IMR-90 (cell line): ENCODE measurements around the gene WBP1L. TPM values are rescaled to one million over a fixed set of nuclear protein-coding genes. Genes with fewer than 3 reads are reported as not detected.

Experiments
- ATAC-seq: fragments of 200-7000 bp; cut with Tn5 transposase; 2 replicates; pipeline ENCODE4 v1.9.1; 2020; ENCODE audit warnings: low read depth, mild to moderate bottlenecking, moderate library complexity
- BruUV-seq: library from RNA; stranded (reverse); fragments of 400-500 nt; replicated peaks from 2 replicates; lab custom pipeline; 2021; lab: Mats Ljungman, UMichigan
- CTCF ChIA-PET: fragments of 300-600 bp; formaldehyde crosslinking; extraction: SDS; loops from one replicate; lab custom pipeline; 2021; ENCODE audit warnings: antibody characterized with exemption; lab: Yijun Ruan, JAX
- POLR2A ChIA-PET: fragments of 300-600 bp; sonication (Branson Sonifier 250); formaldehyde crosslinking; loops from one replicate; lab custom pipeline; 2022; ENCODE audit warnings: antibody characterized with exemption; ENCODE audit not compliant: unreplicated experiment; lab: Charles Lee
- DNase-seq: peaks from one replicate; pipeline ENCODE4 v3.0.0; 2013
- H2AFZ ChIP-seq: replicated peaks from 2 replicates; pipeline ENCODE3; 2013; ENCODE audit warnings: low read length, mild to moderate bottlenecking; ENCODE audit not compliant: poor library complexity
- H2AK5ac ChIP-seq: 2 replicates; pipeline ENCODE4 v1.6.1; 2013; ENCODE audit warnings: low read depth, low read length, inconsistent platforms
- H2AK9ac ChIP-seq: replicated peaks from 2 replicates; pipeline ENCODE3; 2013; ENCODE audit warnings: mild to moderate bottlenecking, low read depth, low read length, moderate library complexity; ENCODE audit not compliant: poor library complexity
- H2BK120ac ChIP-seq: 2 replicates; pipeline ENCODE4 v1.6.1; 2013; ENCODE audit warnings: low read depth, low read length, inconsistent platforms
- H2BK15ac ChIP-seq: 3 replicates; pipeline ENCODE4 v1.6.1; 2013; ENCODE audit warnings: low read depth, low read length, inconsistent platforms
- H2BK20ac ChIP-seq: 2 replicates; pipeline ENCODE4 v1.6.1; 2013; ENCODE audit warnings: low read depth, mild to moderate bottlenecking, inconsistent platforms, low read length, moderate library complexity
- H2BK5ac ChIP-seq: 2 replicates; pipeline ENCODE4 v1.6.1; 2013; ENCODE audit warnings: mild to moderate bottlenecking, low read depth, low read length, inconsistent platforms; ENCODE audit not compliant: poor library complexity, severe bottlenecking
- H3K14ac ChIP-seq: replicated peaks from 2 replicates; pipeline ENCODE4 v1.6.1; 2013; ENCODE audit warnings: low read depth, low read length, inconsistent platforms
- H3K18ac ChIP-seq: 2 replicates; pipeline ENCODE4 v1.6.1; 2013; ENCODE audit warnings: low read depth, low read length, control low read depth
- H3K23ac ChIP-seq: 2 replicates; pipeline ENCODE4 v1.6.1; 2013; ENCODE audit warnings: low read depth, low read length, inconsistent platforms
- H3K27ac ChIP-seq: 2 replicates; pipeline ENCODE4 v1.5.1; 2013; ENCODE audit warnings: mild to moderate bottlenecking, control low read depth, low read length; ENCODE audit not compliant: insufficient read depth
- H3K27me3 ChIP-seq: 2 replicates; pipeline ENCODE4 v1.6.1; 2013; ENCODE audit warnings: low read length; ENCODE audit not compliant: control insufficient read depth, insufficient read depth
- H3K36me3 ChIP-seq: 2 replicates; pipeline ENCODE4 v1.6.1; 2013; ENCODE audit warnings: low read length, mixed read lengths; ENCODE audit not compliant: control insufficient read depth, insufficient read depth
- H3K4ac ChIP-seq: 2 replicates; pipeline ENCODE4 v1.6.1; 2013; ENCODE audit warnings: low read depth, low read length, inconsistent platforms
- H3K4me1 ChIP-seq: 2 replicates; pipeline ENCODE4 v1.6.1; 2013; ENCODE audit warnings: low read length, mixed read lengths; ENCODE audit not compliant: control insufficient read depth, insufficient read depth
- H3K4me2 ChIP-seq: 2 replicates; pipeline ENCODE4 v1.6.1; 2013; ENCODE audit warnings: low read depth, mild to moderate bottlenecking, control low read depth, low read length, moderate library complexity
- H3K4me3 ChIP-seq: 2 replicates; pipeline ENCODE4 v1.5.1; 2013; ENCODE audit warnings: low read depth, mild to moderate bottlenecking, control low read depth, low read length, moderate library complexity; ENCODE audit not compliant: insufficient read depth
- H3K56ac ChIP-seq: 2 replicates; pipeline ENCODE4 v1.6.1; 2013; ENCODE audit warnings: low read length, inconsistent platforms; ENCODE audit not compliant: insufficient read depth; ENCODE audit errors: extremely low read depth
- H3K79me1 ChIP-seq, 2 experiments: 2 replicates each; pipeline ENCODE4 v1.6.1; 2013; ENCODE audit warnings: low read length in 2 of 2, inconsistent platforms in 1 of 2, low read depth in 1 of 2
- H3K9ac ChIP-seq: 2 replicates; pipeline ENCODE4 v1.6.1; 2013; ENCODE audit warnings: low read depth, low read length, control low read depth
- H3K9me1 ChIP-seq: 2 replicates; pipeline ENCODE4 v1.6.1; 2013; ENCODE audit warnings: low read length, inconsistent platforms; ENCODE audit not compliant: insufficient read depth
- H3K9me3 ChIP-seq: 2 replicates; pipeline ENCODE4 v1.6.1; 2013; ENCODE audit warnings: low read length; ENCODE audit not compliant: control insufficient read depth, insufficient read depth
- H4K20me1 ChIP-seq: 2 replicates; pipeline ENCODE4 v1.6.1; 2013; ENCODE audit warnings: low read length, inconsistent platforms; ENCODE audit not compliant: insufficient read depth
- H4K5ac ChIP-seq: 2 replicates; pipeline ENCODE4 v1.6.1; 2013; ENCODE audit warnings: mild to moderate bottlenecking, low read depth, low read length, control low read depth
- H4K8ac ChIP-seq, 2 experiments: 2 replicates each; pipeline ENCODE4 v1.6.1; 2013; ENCODE audit warnings: low read depth in 2 of 2, low read length in 2 of 2, control low read depth in 1 of 2, inconsistent platforms in 1 of 2
- H4K91ac ChIP-seq: 2 replicates; pipeline ENCODE4 v1.6.1; 2013; ENCODE audit warnings: low read depth, low read length, inconsistent platforms; ENCODE audit not compliant: insufficient read depth
- CHD1 ChIP-seq: IDR thresholded peaks from 2 replicates; pipeline ENCODE4 v1.6.1; 2012; ENCODE audit warnings: low read depth, low read length, improper control_type of control experiment
- ELK1 ChIP-seq: fragments of 150-350 bp; IDR thresholded peaks from 2 replicates; pipeline ENCODE4 v1.6.1; 2016; ENCODE audit warnings: low read depth, mild to moderate bottlenecking, low read length, moderate library complexity, borderline replicate concordance
- MXI1 ChIP-seq: IDR thresholded peaks from 2 replicates; pipeline ENCODE4 v1.6.1; 2012; ENCODE audit warnings: low read depth, mild to moderate bottlenecking, low read length, moderate library complexity, borderline replicate concordance
- RAD21 ChIP-seq: IDR thresholded peaks from 2 replicates; pipeline ENCODE4 v1.6.1; 2012; ENCODE audit warnings: low read length, improper control_type of control experiment
- SMC3 ChIP-seq: fragments of 150-350 bp; IDR thresholded peaks from 2 replicates; pipeline ENCODE4 v1.6.1; 2016; ENCODE audit warnings: low read depth, mild to moderate bottlenecking, antibody characterized with exemption, low read length, moderate library complexity
- WGBS, 2 experiments: methylation state at CpG; one replicate each; pipeline versions ENCODE4 v1.1.5 to v1.1.7; 2013; ENCODE audit warnings: missing lambda C conversion rate in 2 of 2; ENCODE audit not compliant: insufficient read length in 1 of 2; ENCODE audit errors: extremely low coverage in 2 of 2; 5-methylcytosine and 5-hydroxymethylcytosine counted together
- dilution Hi-C: fragments of 300-500 bp; cut with HindIII; formaldehyde crosslinking; loops from one replicate; pipeline ENCODE4 v1.14.3; 2018; ENCODE audit warnings: low sequenced_read_pairs; ENCODE audit not compliant: unreplicated experiment
- in situ Hi-C: fragments of 300-500 bp; cut with MboI; formaldehyde crosslinking; loops from 3 replicates; pipeline ENCODE4 v1.14.3; 2019; ENCODE audit warnings: low sequenced_read_pairs, inconsistent platforms, mixed read lengths
- intact Hi-C: fragments of 100-400 bp; cut with micrococcal nuclease; formaldehyde crosslinking; loops from 2 replicates; pipeline ENCODE4 v1.10.0; 2022
- polyA plus RNA-seq, 3 experiments: library from polyadenylated mRNA; depleted of rRNA; stranded (reverse); fragments of >200 nt; gene quantifications; 2 replicates each; pipeline ENCODE4 v1.2.3, GENCODE V29; 2012; ENCODE audit warnings: low replicate concordance in 1 of 3
- total RNA-seq: library from RNA; depleted of rRNA; stranded (reverse); fragments of >200 nt; gene quantifications from 2 replicates; pipeline ENCODE4 v1.2.3, GENCODE V29; 2012

WBP1L gene
- total and polyA plus RNA-seq, 2 of the 4 experiments (the other 2 are of a cell fraction), result 20.7 to 31.0 TPM

GRCh38 chr10:102804382-102805055, 60.8 kb downstream of the WBP1L start:
- peaks cover 16% of the 10 kb centered on the region; the same call in 1 of the 2 replicates for H4K20me1 ChIP-seq
- dilution Hi-C loops, result no loop called here

More at GRCh38 chr10:102804382-102805055, 60.8 kb downstream of the WBP1L start:
- DNase-seq (no peak), ATAC-seq (no peak)
- Histone ChIP-seq H2AFZ (no peak overlapping the region), H3K18ac (no peak overlapping the region), H3K23ac (no peak overlapping the region), H3K4ac (no peak overlapping the region), H2BK15ac (no peak overlapping the region), H3K27ac (no peak overlapping the region), H3K56ac (no peak overlapping the region), H3K9ac (no peak overlapping the region), H3K79me1 (peaks cover 25 to 29% of the 10 kb centered on the region in 2 experiments), H2BK20ac (no peak overlapping the region), H3K9me3 (no peaks in the 10 kb centered on the region; the same call in 1 of the 2 replicates), H2AK9ac (no peak overlapping the region), H2BK5ac (no peak overlapping the region), H3K9me1 (peaks cover 11% of the 10 kb centered on the region), H3K4me2 (no peak overlapping the region), H3K4me3 (no peak overlapping the region), H4K8ac (no peak overlapping the region), H3K4me1 (peaks cover 12% of the 10 kb centered on the region), H4K5ac (no peak overlapping the region), H3K36me3 (peaks cover 22% of the 10 kb centered on the region), H2BK120ac (no peak overlapping the region), H3K27me3 (no peaks in the 10 kb centered on the region), H2AK5ac (peak overlapping the region; percentile 7; the same call in 1 of the 2 replicates), H4K91ac (no peak overlapping the region), H3K14ac (0 out of 2 replicates have a peak overlapping the region, but pooled peaks have one; percentile 29)
- ChIA-PET CTCF (no interaction called here), POLR2A (no interaction called here)
- TF ChIP-seq CHD1 (no peak), RAD21 (no peak), MXI1 (no peak), ELK1 (no peak), SMC3 (no peak)
- in situ Hi-C loops (no loop called here), intact Hi-C loops (loop anchor here (5.0 kb wide), 1 partner anchor 52 kb away; no protein-coding TSS in a partner anchor)
- BruUV-seq, result no TSS peak
- no CpG with 5 or more reads among the region's 2 CpGs for WGBS, 2 experiments
